ENCODE results near the gene APBA2. TPM values are rescaled to one million over a fixed set of nuclear protein-coding genes. Genes with fewer than 3 reads are reported as not detected.

APBA2 gene
- total RNA-seq, 1 experiment from 2014 or later, result 0.31 TPM

DNA sequence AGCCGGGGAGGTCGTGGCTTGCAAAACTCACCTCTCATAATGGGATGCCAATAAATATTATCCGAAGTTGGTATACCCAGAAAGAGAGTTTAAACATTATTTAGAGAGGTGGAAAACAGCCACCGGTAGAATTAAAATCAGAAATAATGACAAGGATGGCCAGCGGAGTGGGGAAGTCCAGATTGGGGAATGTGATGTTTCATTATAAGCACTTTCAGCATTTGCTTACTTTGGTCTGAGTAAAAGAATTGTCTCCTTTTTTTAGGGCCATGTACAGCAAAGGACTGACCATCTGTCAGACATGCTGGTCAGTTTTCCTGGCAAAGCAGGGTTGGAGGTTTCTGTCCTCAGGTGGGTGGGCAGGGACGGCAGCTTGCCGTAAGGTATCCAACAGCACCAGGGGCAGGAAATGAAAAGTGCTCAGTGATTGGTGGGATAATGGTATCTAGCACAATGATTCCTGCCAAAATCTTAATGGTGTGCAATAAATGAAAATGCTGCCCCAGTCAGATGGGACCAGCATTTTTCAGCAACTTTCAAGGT lies 24.3 kb downstream of the APBA2 start:
- no peak for TF ChIP-seq TCF7L2 (IDR thresholded peaks at IDR 0.05; ENCODE audit: low read depth, low read length)
- no peaks in the 10 kb centered on the region for H3K4me1 ChIP-seq (ENCODE audit: control insufficient read depth, insufficient read depth, low read length)
- in situ Hi-C loops (cut with HindIII; ENCODE audit: low pct_unique_long_range_greater_than_20kb, low sequenced_read_pairs) (no loop called here), intact Hi-C loops (cut with micrococcal nuclease; ENCODE audit: unreplicated experiment) (no loop called here)
- CTCF ChIA-PET, result no interaction called here
- no peaks in the 10 kb centered on the region for H3K36me3 ChIP-seq (ENCODE audit: control insufficient read depth, insufficient read depth, low read length)
- H3K27me3 ChIP-seq (ENCODE audit: control insufficient read depth, insufficient read depth, low read length), result no peaks in the 10 kb centered on the region
- no TSS peak for BruUV-seq (replicated peaks)
- POLR2A ChIA-PET, result no interaction called here
- no peak for DNase-seq (ENCODE audit: low read depth, low spot score)
- ATAC-seq, result no peak
- H3K27ac ChIP-seq (ENCODE audit: low read length), result no peak overlapping the region
- H3K9me3 ChIP-seq (ENCODE audit: control insufficient read depth, insufficient read depth, low read depth, low read length), result no peaks in the 10 kb centered on the region
- H3K4me3 ChIP-seq (ENCODE audit: low read depth in 2 of 2, low read length in 2 of 2), result no peak overlapping the region

DNA sequence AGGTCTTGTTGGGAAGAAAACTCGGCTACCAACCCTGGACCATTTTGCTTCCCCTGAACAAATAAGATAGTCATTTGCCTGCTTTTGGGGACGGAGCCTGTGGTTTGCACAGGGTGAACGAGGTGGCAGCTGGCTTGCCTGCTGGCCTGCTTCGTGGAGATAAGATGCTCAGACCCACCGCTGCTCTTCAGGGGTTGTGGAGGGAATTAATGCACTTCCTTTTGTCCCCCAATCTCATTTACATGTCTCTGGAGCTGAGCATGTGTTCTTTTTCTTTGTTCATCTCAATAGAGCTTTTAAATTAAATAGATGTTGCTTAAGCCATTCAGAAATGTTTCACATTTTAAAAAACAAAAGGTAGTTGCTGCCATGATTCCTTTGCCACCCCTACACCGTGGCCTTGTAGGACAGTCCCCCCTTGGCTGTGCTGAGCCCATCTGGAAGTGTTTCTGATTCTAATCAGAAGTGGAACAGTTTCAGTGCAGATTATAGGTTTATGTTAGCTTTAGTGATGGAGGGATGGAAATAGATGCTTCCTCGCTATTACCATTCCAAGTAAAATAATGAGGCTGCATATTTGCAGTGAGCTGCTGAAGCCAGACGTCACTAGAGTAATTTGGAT lies 25.6 kb downstream of the APBA2 start:
- no peak overlapping the region for H3K4me3 ChIP-seq (ENCODE audit: low read depth in 2 of 2, low read length in 2 of 2)
- no TSS peak for BruUV-seq (replicated peaks)
- H3K27ac ChIP-seq (ENCODE audit: low read length), result no peak overlapping the region
- TF ChIP-seq, protein P1, sequence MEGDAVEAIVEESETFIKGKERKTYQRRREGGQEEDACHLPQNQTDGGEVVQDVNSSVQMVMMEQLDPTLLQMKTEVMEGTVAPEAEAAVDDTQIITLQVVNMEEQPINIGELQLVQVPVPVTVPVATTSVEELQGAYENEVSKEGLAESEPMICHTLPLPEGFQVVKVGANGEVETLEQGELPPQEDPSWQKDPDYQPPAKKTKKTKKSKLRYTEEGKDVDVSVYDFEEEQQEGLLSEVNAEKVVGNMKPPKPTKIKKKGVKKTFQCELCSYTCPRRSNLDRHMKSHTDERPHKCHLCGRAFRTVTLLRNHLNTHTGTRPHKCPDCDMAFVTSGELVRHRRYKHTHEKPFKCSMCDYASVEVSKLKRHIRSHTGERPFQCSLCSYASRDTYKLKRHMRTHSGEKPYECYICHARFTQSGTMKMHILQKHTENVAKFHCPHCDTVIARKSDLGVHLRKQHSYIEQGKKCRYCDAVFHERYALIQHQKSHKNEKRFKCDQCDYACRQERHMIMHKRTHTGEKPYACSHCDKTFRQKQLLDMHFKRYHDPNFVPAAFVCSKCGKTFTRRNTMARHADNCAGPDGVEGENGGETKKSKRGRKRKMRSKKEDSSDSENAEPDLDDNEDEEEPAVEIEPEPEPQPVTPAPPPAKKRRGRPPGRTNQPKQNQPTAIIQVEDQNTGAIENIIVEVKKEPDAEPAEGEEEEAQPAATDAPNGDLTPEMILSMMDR (IDR thresholded peaks at IDR 0.05), result no peak
- TF ChIP-seq POLR2AphosphoS5 (IDR thresholded peaks at IDR 0.05; ENCODE audit: low read depth, low read length) (no peak), SIN3A (IDR thresholded peaks at IDR 0.05; ENCODE audit: borderline replicate concordance, insufficient read depth, low read depth, low read length) (no peak), TCF7L2 (IDR thresholded peaks at IDR 0.05; ENCODE audit: low read depth, low read length) (no peak)
- TF ChIP-seq, protein P2, sequence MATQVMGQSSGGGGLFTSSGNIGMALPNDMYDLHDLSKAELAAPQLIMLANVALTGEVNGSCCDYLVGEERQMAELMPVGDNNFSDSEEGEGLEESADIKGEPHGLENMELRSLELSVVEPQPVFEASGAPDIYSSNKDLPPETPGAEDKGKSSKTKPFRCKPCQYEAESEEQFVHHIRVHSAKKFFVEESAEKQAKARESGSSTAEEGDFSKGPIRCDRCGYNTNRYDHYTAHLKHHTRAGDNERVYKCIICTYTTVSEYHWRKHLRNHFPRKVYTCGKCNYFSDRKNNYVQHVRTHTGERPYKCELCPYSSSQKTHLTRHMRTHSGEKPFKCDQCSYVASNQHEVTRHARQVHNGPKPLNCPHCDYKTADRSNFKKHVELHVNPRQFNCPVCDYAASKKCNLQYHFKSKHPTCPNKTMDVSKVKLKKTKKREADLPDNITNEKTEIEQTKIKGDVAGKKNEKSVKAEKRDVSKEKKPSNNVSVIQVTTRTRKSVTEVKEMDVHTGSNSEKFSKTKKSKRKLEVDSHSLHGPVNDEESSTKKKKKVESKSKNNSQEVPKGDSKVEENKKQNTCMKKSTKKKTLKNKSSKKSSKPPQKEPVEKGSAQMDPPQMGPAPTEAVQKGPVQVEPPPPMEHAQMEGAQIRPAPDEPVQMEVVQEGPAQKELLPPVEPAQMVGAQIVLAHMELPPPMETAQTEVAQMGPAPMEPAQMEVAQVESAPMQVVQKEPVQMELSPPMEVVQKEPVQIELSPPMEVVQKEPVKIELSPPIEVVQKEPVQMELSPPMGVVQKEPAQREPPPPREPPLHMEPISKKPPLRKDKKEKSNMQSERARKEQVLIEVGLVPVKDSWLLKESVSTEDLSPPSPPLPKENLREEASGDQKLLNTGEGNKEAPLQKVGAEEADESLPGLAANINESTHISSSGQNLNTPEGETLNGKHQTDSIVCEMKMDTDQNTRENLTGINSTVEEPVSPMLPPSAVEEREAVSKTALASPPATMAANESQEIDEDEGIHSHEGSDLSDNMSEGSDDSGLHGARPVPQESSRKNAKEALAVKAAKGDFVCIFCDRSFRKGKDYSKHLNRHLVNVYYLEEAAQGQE (IDR thresholded peaks at IDR 0.05; ENCODE audit: insufficient read depth in 1 of 2, low read depth in 2 of 2, low read length in 1 of 2), result no peak
- no peaks in the 10 kb centered on the region for H3K36me3 ChIP-seq (ENCODE audit: control insufficient read depth, insufficient read depth, low read length)
- intact Hi-C loops (cut with micrococcal nuclease; ENCODE audit: unreplicated experiment), result no loop called here
- ATAC-seq, result no peak
- no peaks in the 10 kb centered on the region for H3K27me3 ChIP-seq (ENCODE audit: control insufficient read depth, insufficient read depth, low read length)
- H3K4me1 ChIP-seq (ENCODE audit: control insufficient read depth, insufficient read depth, low read length), result no peaks in the 10 kb centered on the region
- POLR2A ChIA-PET, result no interaction called here
- H3K9me3 ChIP-seq (ENCODE audit: control insufficient read depth, insufficient read depth, low read depth, low read length), result no peaks in the 10 kb centered on the region
- CTCF ChIA-PET, result interaction anchor here (0.5 kb wide), 1 partner anchor 181 kb away, joined by 4 read pairs; no protein-coding TSS in a partner anchor
- no peak for DNase-seq (ENCODE audit: low read depth, low spot score)
- in situ Hi-C loops (cut with HindIII; ENCODE audit: low pct_unique_long_range_greater_than_20kb, low sequenced_read_pairs), result no loop called here

DNA sequence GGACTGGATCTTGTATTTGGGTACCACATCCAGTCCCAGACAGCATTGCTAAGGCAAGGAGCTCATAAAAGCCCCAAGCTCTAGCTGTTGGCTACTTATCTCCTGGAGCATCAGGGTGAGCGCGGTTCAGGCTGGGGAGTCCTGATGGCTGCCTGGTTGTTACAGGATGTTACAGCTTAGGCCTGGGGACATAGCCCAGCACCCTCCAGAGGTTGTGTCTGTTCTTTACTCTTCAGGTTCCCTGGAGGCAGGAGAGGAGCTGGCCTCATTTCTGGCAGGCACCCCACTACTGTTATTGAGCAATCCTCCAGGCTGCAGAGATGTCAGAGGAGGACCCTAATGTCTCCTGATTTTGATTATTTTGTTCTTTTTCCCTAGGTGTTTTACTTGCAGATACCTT lies 26.6 kb downstream of the APBA2 start:
- DNase-seq (ENCODE audit: low read depth, low spot score) (no peak), ATAC-seq (no peak)
- in situ Hi-C loops (cut with HindIII; ENCODE audit: low pct_unique_long_range_greater_than_20kb, low sequenced_read_pairs) (no loop called here), intact Hi-C loops (cut with micrococcal nuclease; ENCODE audit: unreplicated experiment) (no loop called here)
- BruUV-seq (replicated peaks), result no TSS peak
- Histone ChIP-seq H3K9me3 (ENCODE audit: control insufficient read depth, insufficient read depth, low read depth, low read length) (no peaks in the 10 kb centered on the region), H3K27ac (ENCODE audit: low read length) (no peak overlapping the region), H3K4me3 (ENCODE audit: low read depth in 2 of 2, low read length in 2 of 2) (no peak overlapping the region), H3K27me3 (ENCODE audit: control insufficient read depth, insufficient read depth, low read length) (no peaks in the 10 kb centered on the region), H3K4me1 (ENCODE audit: control insufficient read depth, insufficient read depth, low read length) (no peaks in the 10 kb centered on the region), H3K36me3 (ENCODE audit: control insufficient read depth, insufficient read depth, low read length) (no peaks in the 10 kb centered on the region)
- TF ChIP-seq TCF7L2 (IDR thresholded peaks at IDR 0.05; ENCODE audit: low read depth, low read length) (no peak), SIN3A (IDR thresholded peaks at IDR 0.05; ENCODE audit: borderline replicate concordance, insufficient read depth, low read depth, low read length) (no peak), POLR2AphosphoS5 (IDR thresholded peaks at IDR 0.05; ENCODE audit: low read depth, low read length) (no peak)
- TF ChIP-seq, protein P1 (IDR thresholded peaks at IDR 0.05), result no peak
- TF ChIP-seq, protein P2 (IDR thresholded peaks at IDR 0.05; ENCODE audit: insufficient read depth in 1 of 2, low read depth in 2 of 2, low read length in 1 of 2), result no peak
- POLR2A ChIA-PET, result no interaction called here
- CTCF ChIA-PET, result no interaction called here
